Measurements from ENCODE around the gene DHRS9. TPM values are rescaled to one million over a fixed set of nuclear protein-coding genes. Genes with fewer than 3 reads are reported as not detected.

Gene DHRS9
- total and polyA plus RNA-seq, 9 of the 15 experiments (the other 6 are each of a cell fraction or from before 2014, with no cell fraction given): 0.27 to 1.7 (median 0.69) TPM

- BruUV-seq (replicated peaks): no TSS peak
- WGBS (ENCODE audit: insufficient coverage, low coverage, missing lambda C conversion rate): 54% methylated on average over 3 of the region's 3 CpGs
- Histone ChIP-seq H3K79me2 (ENCODE audit: control insufficient read depth, insufficient read depth, low read length) (no peaks in the 10 kb centered on the region), H3K27me3 (ENCODE audit: control insufficient read depth in 2 of 2, insufficient read depth in 2 of 2, low read length in 2 of 2) (no peaks in the 10 kb centered on the region), H3K27ac (ENCODE audit: extremely low read depth, low read depth, low read length) (no peak overlapping the region), H3K9me1 (ENCODE audit: control insufficient read depth, insufficient read depth, low read length) (no peaks in the 10 kb centered on the region), H4K20me1 (replicated peaks; ENCODE audit: control insufficient read depth, insufficient read depth, low read length) (no peaks in the 10 kb centered on the region), H3K9me3 (replicated peaks; ENCODE audit: control insufficient read depth, insufficient read depth, low read depth, low read length) (no peaks in the 10 kb centered on the region), H3K4me1 (replicated peaks in 1 of 2; ENCODE audit: control insufficient read depth in 2 of 2, insufficient read depth in 2 of 2, low read length in 2 of 2) (peaks cover 5 to 22% of the 10 kb centered on the region in 2 experiments; a peak in 3 of 5 replicates), H3K4me2 (ENCODE audit: insufficient read depth, low read length) (no peak overlapping the region), H2AFZ (ENCODE audit: low read depth, low read length) (peak overlapping the region; percentile 67), H3K4me3 (no peak overlapping the region), H3K36me3 (ENCODE audit: control insufficient read depth, insufficient read depth, low read length) (no peaks in the 10 kb centered on the region), H3K9ac (ENCODE audit: insufficient read depth in 1 of 2, low read depth in 2 of 2, low read length in 2 of 2) (no peak overlapping the region)
- in situ Hi-C loops (cut with MboI) (no loop called here), intact Hi-C loops (cut with micrococcal nuclease) (loop anchor here (10.0 kb wide), 2 partner anchors 362 to 792 kb away; no protein-coding TSS in a partner anchor)
- no peak for FAIRE-seq
- peak in 1 of 4 experiments; percentile 21 for DNase-seq (ENCODE audit: extremely low read depth in 1 of 4, low spot score in 3 of 4)
- CTCF ChIA-PET (ENCODE audit: low intra/inter-chr PET ratio): no interaction called here
- TF ChIP-seq ZFP30 (CRISPR knock-in tag; IDR thresholded peaks at IDR 0.05; ENCODE audit: borderline replicate concordance) (no peak), YY1 (IDR thresholded peaks at IDR 0.05; ENCODE audit: borderline replicate concordance in 1 of 3, control insufficient read depth in 1 of 3, extremely low read depth in 1 of 3, insufficient read depth in 3 of 3, insufficient read length in 1 of 3, insufficient replicate concordance in 2 of 3, low read depth in 1 of 3, low read length in 2 of 3) (peak in 1 of 3 experiments; percentile 43), ZBTB5 (IDR thresholded peaks at IDR 0.05) (no peak), MYNN (IDR thresholded peaks at IDR 0.05) (no peak), MYNN (CRISPR knock-in tag; IDR thresholded peaks at IDR 0.05) (no peak), CEBPB (tag; IDR thresholded peaks at IDR 0.05) (0 out of 2 replicates have a peak, but pooled peaks have one; percentile 16), EP300 (IDR thresholded peaks at IDR 0.05; ENCODE audit: low read length) (no peak), NUFIP1 (IDR thresholded peaks at IDR 0.05; ENCODE audit: partially characterized antibody) (no peak), ZNF764 (CRISPR knock-in tag; IDR thresholded peaks at IDR 0.05; ENCODE audit: low read depth) (no peak), GTF2A2 (tag; IDR thresholded peaks at IDR 0.05) (no peak), WHSC1 (IDR thresholded peaks at IDR 0.05; ENCODE audit: low read length) (peak; percentile 68)
- TF ChIP-seq, protein P1, sequence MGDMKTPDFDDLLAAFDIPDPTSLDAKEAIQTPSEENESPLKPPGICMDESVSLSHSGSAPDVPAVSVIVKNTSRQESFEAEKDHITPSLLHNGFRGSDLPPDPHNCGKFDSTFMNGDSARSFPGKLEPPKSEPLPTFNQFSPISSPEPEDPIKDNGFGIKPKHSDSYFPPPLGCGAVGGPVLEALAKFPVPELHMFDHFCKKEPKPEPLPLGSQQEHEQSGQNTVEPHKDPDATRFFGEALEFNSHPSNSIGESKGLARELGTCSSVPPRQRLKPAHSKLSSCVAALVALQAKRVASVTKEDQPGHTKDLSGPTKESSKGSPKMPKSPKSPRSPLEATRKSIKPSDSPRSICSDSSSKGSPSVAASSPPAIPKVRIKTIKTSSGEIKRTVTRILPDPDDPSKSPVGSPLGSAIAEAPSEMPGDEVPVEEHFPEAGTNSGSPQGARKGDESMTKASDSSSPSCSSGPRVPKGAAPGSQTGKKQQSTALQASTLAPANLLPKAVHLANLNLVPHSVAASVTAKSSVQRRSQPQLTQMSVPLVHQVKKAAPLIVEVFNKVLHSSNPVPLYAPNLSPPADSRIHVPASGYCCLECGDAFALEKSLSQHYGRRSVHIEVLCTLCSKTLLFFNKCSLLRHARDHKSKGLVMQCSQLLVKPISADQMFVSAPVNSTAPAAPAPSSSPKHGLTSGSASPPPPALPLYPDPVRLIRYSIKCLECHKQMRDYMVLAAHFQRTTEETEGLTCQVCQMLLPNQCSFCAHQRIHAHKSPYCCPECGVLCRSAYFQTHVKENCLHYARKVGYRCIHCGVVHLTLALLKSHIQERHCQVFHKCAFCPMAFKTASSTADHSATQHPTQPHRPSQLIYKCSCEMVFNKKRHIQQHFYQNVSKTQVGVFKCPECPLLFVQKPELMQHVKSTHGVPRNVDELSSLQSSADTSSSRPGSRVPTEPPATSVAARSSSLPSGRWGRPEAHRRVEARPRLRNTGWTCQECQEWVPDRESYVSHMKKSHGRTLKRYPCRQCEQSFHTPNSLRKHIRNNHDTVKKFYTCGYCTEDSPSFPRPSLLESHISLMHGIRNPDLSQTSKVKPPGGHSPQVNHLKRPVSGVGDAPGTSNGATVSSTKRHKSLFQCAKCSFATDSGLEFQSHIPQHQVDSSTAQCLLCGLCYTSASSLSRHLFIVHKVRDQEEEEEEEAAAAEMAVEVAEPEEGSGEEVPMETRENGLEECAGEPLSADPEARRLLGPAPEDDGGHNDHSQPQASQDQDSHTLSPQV (IDR thresholded peaks at IDR 0.05): 0 out of 2 replicates have a peak, but pooled peaks have one; percentile 25
- POLR2A ChIA-PET: interaction anchor here (0.6 kb wide), 1 partner anchor 9 kb away, joined by 3 read pairs; no protein-coding TSS in a partner anchor
- ATAC-seq: peak; percentile 58
Observed at GRCh38 chr2:169136885-169137534, 67.6 kb downstream of the DHRS9 start.
